Measurements from ENCODE around the gene GYG2. TPM values are rescaled to one million over a fixed set of nuclear protein-coding genes. Genes with fewer than 3 reads are reported as not detected.
"Not testable (repeated sequence)": the region's sequence is repeated elsewhere in the genome, so short reads cannot be mapped to it uniquely, and the experiment has no call there.

GYG2 gene
- polyA plus RNA-seq, 1 donor from 2014 or later, result 6.3 TPM

GRCh38 chrX:2889045-2889605 lies 60.4 kb downstream of the GYG2 start:
- no peak overlapping the region for H2AFZ ChIP-seq (ENCODE audit: low read depth, low read length)
- no peak overlapping the region for H3K9ac ChIP-seq (ENCODE audit: low read length)
- H3K36me3 ChIP-seq (ENCODE audit: insufficient read depth, low read length), result no peaks in the 10 kb centered on the region
- no peaks in the 10 kb centered on the region for H3K27me3 ChIP-seq (ENCODE audit: insufficient read depth, low read depth, low read length)
- no peaks in the 10 kb centered on the region for H3K9me3 ChIP-seq (ENCODE audit: low read length)
- no peaks in the 10 kb centered on the region for H3K79me2 ChIP-seq (replicated peaks; ENCODE audit: insufficient read depth, low read length)
- no peak overlapping the region for H3K27ac ChIP-seq (ENCODE audit: low read length)
- H3K4me3 ChIP-seq (ENCODE audit: low read length), result no peak overlapping the region
- no peaks in the 10 kb centered on the region for H4K20me1 ChIP-seq (ENCODE audit: insufficient read depth)
- no peaks in the 10 kb centered on the region for H3F3A ChIP-seq (ENCODE audit: insufficient read depth, low read length, poor library complexity, severe bottlenecking)
- TF ChIP-seq SMC3 (conservative IDR thresholded peaks at IDR 0.05; ENCODE audit: poor library complexity), result no peak
- TF ChIP-seq EZH2 (IDR thresholded peaks at IDR 0.05; ENCODE audit: borderline replicate concordance, insufficient read depth, low read length, poor library complexity, severe bottlenecking), result no peak
- H3K9me2 ChIP-seq (ENCODE audit: insufficient read depth, low read length), result no peaks in the 10 kb centered on the region
- no peak overlapping the region for H3K4me2 ChIP-seq (ENCODE audit: low read length)

DNA sequence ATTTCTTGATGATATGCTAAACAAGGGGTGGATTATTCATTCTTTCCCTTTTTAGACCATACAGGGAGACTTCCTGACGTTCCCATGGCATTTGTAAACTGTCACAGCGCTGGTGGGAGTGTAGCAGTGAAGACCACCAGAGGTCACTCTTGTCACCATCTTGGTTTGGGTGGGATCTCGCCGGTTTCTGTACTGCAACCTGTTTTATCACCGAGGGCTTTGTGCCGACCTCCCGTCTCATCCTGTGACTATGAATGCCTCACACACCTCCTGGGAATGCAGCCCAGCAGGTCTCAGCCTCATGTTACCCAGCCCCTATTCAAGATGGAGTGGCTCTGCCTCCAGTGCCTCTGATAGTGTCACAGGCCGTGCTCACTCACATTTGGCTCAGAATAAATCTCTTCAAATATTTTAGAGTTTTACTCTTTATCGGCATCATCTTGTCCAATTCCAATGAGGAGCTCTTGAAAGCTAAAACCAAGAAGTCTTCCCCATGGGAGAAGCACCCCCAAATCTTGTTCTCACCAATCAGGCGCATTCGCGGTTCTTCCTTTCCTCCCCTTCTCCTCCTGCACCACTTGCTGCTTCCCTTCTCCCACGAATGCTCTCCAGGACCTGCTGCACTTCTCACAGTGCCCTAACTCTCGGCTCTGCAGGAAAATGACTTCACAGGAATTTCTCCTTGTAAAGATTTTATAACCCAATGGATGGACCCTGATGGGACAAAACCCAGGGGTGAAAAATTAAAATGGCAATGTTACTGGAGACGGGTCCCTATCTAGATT lies 61.2 kb downstream of the GYG2 start:
- not testable (repeated sequence) for H3K27me3 ChIP-seq (ENCODE audit: insufficient read depth, low read depth, low read length); H3K9ac ChIP-seq (ENCODE audit: low read length); H4K20me1 ChIP-seq (ENCODE audit: insufficient read depth); H3K36me3 ChIP-seq (ENCODE audit: insufficient read depth, low read length); H2AFZ ChIP-seq (ENCODE audit: low read depth, low read length); H3K9me2 ChIP-seq (ENCODE audit: insufficient read depth, low read length); H3K27ac ChIP-seq (ENCODE audit: low read length); H3F3A ChIP-seq (ENCODE audit: insufficient read depth, low read length, poor library complexity, severe bottlenecking); H3K9me3 ChIP-seq (ENCODE audit: low read length); H3K4me2 ChIP-seq (ENCODE audit: low read length); H3K79me2 ChIP-seq (replicated peaks; ENCODE audit: insufficient read depth, low read length); H3K4me3 ChIP-seq (ENCODE audit: low read length)
- TF ChIP-seq RAD21 (conservative IDR thresholded peaks at IDR 0.05) (peak; percentile 44), SMC3 (conservative IDR thresholded peaks at IDR 0.05; ENCODE audit: poor library complexity) (peak; percentile 57)
- TF ChIP-seq, protein P1, sequence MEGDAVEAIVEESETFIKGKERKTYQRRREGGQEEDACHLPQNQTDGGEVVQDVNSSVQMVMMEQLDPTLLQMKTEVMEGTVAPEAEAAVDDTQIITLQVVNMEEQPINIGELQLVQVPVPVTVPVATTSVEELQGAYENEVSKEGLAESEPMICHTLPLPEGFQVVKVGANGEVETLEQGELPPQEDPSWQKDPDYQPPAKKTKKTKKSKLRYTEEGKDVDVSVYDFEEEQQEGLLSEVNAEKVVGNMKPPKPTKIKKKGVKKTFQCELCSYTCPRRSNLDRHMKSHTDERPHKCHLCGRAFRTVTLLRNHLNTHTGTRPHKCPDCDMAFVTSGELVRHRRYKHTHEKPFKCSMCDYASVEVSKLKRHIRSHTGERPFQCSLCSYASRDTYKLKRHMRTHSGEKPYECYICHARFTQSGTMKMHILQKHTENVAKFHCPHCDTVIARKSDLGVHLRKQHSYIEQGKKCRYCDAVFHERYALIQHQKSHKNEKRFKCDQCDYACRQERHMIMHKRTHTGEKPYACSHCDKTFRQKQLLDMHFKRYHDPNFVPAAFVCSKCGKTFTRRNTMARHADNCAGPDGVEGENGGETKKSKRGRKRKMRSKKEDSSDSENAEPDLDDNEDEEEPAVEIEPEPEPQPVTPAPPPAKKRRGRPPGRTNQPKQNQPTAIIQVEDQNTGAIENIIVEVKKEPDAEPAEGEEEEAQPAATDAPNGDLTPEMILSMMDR (IDR thresholded peaks at IDR 0.05; ENCODE audit: poor library complexity, severe bottlenecking), result peak; percentile 54

- H3K4me2 ChIP-seq (ENCODE audit: low read length); H3K36me3 ChIP-seq (ENCODE audit: insufficient read depth, low read length); H2AFZ ChIP-seq (ENCODE audit: low read depth, low read length); H4K20me1 ChIP-seq (ENCODE audit: insufficient read depth); H3K27me3 ChIP-seq (ENCODE audit: insufficient read depth, low read depth, low read length); H3K9ac ChIP-seq (ENCODE audit: low read length); H3K9me3 ChIP-seq (ENCODE audit: low read length); H3K4me3 ChIP-seq (ENCODE audit: low read length); H3K27ac ChIP-seq (ENCODE audit: low read length); H3K79me2 ChIP-seq (replicated peaks; ENCODE audit: insufficient read depth, low read length); H3K9me2 ChIP-seq (ENCODE audit: insufficient read depth, low read length); H3F3A ChIP-seq (ENCODE audit: insufficient read depth, low read length, poor library complexity, severe bottlenecking): not testable (repeated sequence)
These were observed 62.1 kb downstream of the GYG2 start for GRCh38 chrX:2890536-2891460.

Data from neural cell (in vitro differentiated cells).